Measurements from ENCODE around the gene SND1. TPM values are rescaled to one million over a fixed set of nuclear protein-coding genes. Genes with fewer than 3 reads are reported as not detected.
A peak's percentile ranks its signal among the peaks of the same experiment; 100 is the strongest.

The SND1 gene
- total RNA-seq, 1 donor from 2014 or later: 201 TPM

GRCh38 chr7:127799535-127800305, 147.7 kb downstream of the SND1 start:
- no peak for DNase-seq (ENCODE audit: low read depth)

GRCh38 chr7:127802845-127803244, 150.9 kb downstream of the SND1 start:
- no peak for DNase-seq (ENCODE audit: low read depth)

DNA sequence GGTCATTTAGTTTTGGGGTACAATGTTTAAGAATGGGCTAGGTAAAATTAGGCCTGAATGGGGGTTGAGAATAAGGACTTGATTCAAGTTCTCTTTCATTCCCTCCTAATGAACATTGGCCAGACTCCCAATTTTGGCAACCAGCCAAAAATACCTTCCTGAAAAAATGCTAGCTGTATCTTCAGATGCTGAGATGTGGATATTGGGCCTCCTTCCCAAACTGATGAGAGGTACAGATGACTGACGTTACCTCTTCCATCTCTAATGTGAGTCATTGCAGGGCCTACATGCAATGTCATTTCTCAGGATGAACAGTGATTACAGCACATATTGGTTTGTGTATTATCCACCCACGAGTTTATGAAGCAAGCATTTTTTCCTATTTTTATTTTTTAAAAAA, 151.6 kb downstream of the SND1 start:
- no peak for DNase-seq (ENCODE audit: low read depth)

GRCh38 chr7:127807340-127807739, 155.3 kb downstream of the SND1 start:
- DNase-seq (ENCODE audit: low read depth): no peak

- no peak for DNase-seq (ENCODE audit: low read depth)
Observed at GRCh38 chr7:127807829-127808228, 155.8 kb downstream of the SND1 start.

DNA sequence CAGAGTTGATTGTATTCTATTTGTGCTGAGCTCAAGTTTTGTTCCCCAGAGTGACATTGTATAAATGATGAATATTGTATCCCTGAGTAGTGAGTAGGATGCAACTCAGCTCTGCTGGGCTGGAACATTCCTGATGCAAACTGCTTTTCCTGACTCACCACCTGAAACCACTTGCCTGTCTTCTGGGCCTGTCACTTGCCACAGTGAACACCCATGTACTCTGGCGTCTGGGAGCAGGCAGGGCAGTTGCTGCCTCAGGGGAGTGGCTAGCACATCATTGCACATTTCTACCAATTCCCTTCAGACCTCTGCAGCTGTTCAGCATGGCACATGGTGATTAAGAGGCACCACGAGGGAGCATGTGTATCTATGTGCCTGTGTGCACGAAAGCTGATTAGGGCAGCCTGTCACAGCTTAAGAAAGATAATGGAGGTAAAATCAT, 157.3 kb downstream of the SND1 start:
- peak; percentile 88 for DNase-seq (ENCODE audit: low read depth)

DNA sequence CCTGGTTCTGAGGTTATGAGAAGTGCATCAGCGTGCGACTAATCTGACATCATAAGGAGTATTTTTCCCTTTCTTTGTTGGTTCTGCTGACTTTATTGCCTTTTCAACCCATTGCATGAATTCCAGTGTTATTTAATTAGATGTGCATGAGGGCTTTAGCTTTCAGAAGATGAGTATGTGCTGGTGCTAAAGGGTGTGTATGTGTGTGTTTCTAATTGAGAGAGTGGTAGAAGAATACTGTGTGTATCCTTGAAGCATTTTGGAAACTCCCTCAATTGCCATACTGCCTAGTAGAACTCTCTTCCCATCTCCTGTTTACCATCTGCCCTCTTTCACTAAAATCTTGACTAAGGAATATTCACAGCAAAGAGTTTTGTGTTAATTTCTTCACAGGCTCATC, 158.1 kb downstream of the SND1 start:
- no peak for DNase-seq (ENCODE audit: low read depth)

DNA sequence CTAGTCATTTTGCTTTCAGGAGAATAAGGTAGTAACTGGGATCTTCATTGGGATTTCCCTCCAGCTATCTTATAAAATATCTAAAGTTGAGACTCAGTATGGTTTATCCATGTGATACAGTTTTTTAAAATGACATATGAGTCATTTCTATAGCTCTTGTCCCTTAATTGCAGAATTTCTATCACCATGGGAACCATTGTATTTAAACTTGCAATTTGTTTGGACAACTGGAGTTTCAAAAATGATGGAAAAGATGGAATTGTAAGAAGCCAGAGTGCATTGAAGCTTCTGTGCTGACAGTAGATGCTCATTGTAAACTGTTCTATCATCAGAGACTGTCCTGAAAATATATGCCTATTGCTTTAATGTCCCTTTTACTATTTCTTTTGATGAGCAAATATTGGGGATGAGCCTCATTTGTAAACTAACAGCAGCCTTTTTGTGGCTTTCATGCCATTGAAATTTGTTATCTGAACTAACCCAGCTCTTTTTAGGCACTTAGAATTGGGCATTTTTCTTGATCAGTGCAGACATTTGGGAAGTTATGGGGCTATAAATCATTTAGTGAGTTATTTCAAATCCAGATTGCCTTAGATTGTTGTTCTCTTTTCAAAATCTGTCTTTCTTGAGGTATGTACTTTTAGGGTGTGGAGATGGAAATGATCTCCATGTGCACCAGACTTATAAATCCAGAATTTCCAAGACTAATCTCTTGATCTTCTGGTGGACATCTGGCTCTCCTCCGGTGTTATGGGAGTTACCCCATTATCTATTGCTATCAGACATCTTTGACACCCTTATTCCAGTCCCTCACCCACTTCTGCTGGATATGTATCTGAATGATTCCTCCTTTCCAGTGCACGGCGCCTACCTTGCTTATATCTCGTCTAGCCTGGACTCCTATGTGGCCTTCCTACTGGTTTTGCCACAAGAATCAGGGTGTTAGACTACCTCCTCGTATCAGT, 159.0 kb downstream of the SND1 start:
- no peak for DNase-seq (ENCODE audit: low read depth)

DNA sequence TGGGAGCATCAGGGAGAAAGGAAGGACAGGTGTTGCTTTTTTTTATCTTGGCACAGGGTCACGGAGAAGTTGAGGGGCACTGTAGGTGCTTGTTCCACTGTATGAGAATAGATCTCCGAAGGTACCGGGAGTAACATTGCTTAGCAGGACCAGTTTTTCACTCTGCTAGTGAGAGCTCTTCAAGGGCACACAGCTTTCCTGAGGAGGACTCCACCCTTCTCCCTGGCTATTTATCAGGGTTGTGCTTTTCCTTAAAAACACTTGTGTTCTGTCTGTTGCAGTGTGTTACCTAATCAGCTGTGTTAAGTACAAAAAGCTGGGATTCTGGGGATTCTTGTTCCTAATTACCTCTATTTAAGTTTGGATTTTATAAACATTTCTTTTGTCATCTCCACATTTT, 160.5 kb downstream of the SND1 start:
- no peak for DNase-seq (ENCODE audit: low read depth)

- DNase-seq (ENCODE audit: low read depth): no peak
Observed at GRCh38 chr7:127813991-127814541, 162.1 kb downstream of the SND1 start.

DNA sequence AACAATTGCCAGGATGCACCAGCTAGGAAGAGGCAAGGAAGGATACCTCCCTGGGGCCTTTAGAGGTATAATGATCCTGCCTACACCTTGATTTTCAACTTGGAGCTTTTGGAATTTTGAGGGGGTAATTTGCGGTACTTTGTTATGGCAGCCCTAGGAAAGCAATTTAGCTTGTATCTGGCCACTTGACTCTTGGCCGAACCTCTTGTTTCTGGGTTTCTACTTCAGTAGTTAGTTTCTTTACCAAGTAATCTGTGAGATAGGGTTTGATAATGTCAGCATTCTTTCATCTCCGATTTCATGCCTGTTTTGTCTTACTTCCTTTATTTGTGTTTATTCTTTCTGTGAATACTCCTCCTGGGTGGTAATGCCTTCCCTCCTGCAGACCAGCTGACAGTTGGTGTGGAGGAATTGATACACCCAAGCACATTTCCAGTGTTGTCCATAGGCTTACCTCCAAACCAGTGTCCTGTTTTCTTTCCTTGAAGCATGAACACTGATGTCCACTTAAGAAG, 163.7 kb downstream of the SND1 start:
- no peak for DNase-seq (ENCODE audit: low read depth)

GRCh38 chr7:127816354-127817190, 164.6 kb downstream of the SND1 start:
- DNase-seq (ENCODE audit: low read depth): peak; percentile 97

- no peak for DNase-seq (ENCODE audit: low read depth)
Observed at GRCh38 chr7:127817466-127817865, 165.5 kb downstream of the SND1 start.

DNA sequence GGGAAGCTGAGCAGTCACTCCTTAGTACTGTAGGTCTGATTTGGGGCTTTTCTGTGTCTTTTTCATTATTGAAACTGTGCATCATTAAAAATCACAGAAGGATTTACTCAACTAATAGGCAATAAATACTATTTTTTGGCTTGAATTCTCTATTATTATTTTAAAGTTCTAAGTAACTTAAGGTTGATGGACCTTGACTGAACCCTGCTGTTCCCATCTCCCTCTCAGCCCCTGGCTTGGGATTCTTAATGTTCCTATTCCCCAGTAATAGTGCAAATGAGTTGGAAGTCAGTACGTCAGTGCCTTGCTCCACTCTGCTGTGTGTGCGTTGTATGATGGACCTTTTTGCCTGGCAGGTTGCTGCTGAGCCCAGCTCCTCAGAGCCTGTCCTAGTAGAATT, 166.3 kb downstream of the SND1 start:
- no peak for DNase-seq (ENCODE audit: low read depth)

- DNase-seq (ENCODE audit: low read depth): peak; percentile 90
Observed at GRCh38 chr7:127819975-127820731, 168.2 kb downstream of the SND1 start.

- DNase-seq (ENCODE audit: low read depth): no peak
Observed at GRCh38 chr7:127820732-127821085, 168.7 kb downstream of the SND1 start.

- DNase-seq (ENCODE audit: low read depth): peak; percentile 28
Observed at GRCh38 chr7:127821146-127821545, 169.2 kb downstream of the SND1 start.

GRCh38 chr7:127822822-127823508, 171.0 kb downstream of the SND1 start:
- no peak for DNase-seq (ENCODE audit: low read depth)

- no peak for DNase-seq (ENCODE audit: low read depth)
Observed at GRCh38 chr7:127824682-127825081, 172.7 kb downstream of the SND1 start.
